K562 (cell line): Measurements from ENCODE around the gene RPLP2. TPM values are rescaled to one million over a fixed set of nuclear protein-coding genes. Genes with fewer than 3 reads are reported as not detected.
A peak's percentile ranks its signal among the peaks of the same experiment; 100 is the strongest.

ENCODE experiments used
- EZH2 ChIP-seq: IDR thresholded peaks from 2 replicates; pipeline ENCODE4 v1.6.1; 2012; ENCODE audit warnings: low read depth, mild to moderate bottlenecking, inconsistent platforms, low read length, borderline replicate concordance
- FOXJ2 ChIP-seq: fragments of 200-800 bp; sonication (Bioruptor generic); IDR thresholded peaks from 2 replicates; pipeline ENCODE4 v1.6.1; 2016; ENCODE audit warnings: missing genetic modification characterization, missing compliant biosample characterization
- GABPA ChIP-seq: fragments of 200-800 bp; sonication (Bioruptor generic); conservative IDR thresholded peaks from 2 replicates; pipeline ENCODE4 v1.6.1; 2016; ENCODE audit warnings: low read depth, missing genetic modification characterization, missing compliant biosample characterization
- GABPB2 ChIP-seq: fragments of 250-450 bp; sonication (Bioruptor Pico); conservative IDR thresholded peaks from 2 replicates; pipeline ENCODE4 v1.5.1; 2021; ENCODE audit warnings: mild to moderate bottlenecking
- HDAC6 ChIP-seq: IDR thresholded peaks from 2 replicates; pipeline ENCODE4 v1.6.1; 2012; ENCODE audit warnings: low read depth, mild to moderate bottlenecking, control low read depth, inconsistent platforms, low read length, moderate library complexity
- SIX5 ChIP-seq, 2 experiments: IDR thresholded peaks; 2 replicates each; pipeline ENCODE4 v1.6.1; 2011; ENCODE audit warnings: low read length in 2 of 2, borderline replicate concordance in 1 of 2, low read depth in 1 of 2, mild to moderate bottlenecking in 1 of 2, moderate library complexity in 1 of 2; ENCODE audit not compliant: insufficient read depth in 1 of 2
- SMAD4 ChIP-seq: fragments of 250-450 bp; sonication (Bioruptor Pico); conservative IDR thresholded peaks from 2 replicates; pipeline ENCODE4 v1.8.0; 2021; ENCODE audit warnings: inconsistent platforms, mild to moderate bottlenecking, moderate library complexity
- SUPT5H ChIP-seq: fragments of 450-650 bp; IDR thresholded peaks from 2 replicates; pipeline ENCODE4 v1.6.1; 2016
- ZC3H11A ChIP-seq: IDR thresholded peaks from 2 replicates; pipeline ENCODE4 v1.6.1; 2012; ENCODE audit warnings: low read depth, low read length, improper control_type of control experiment
- polyA plus RNA-seq, 8 experiments: library from polyadenylated mRNA; depleted of rRNA in 4 of 8; stranded (reverse) in 5 of 8; unstranded in 3 of 8; fragments of >200 nt; fragmentation: Nextera tagmentation in 2 of 8; fragmentation: Illumina TruSeq in 1 of 8; extraction: Ambion mirVana in 2 of 8; extraction: Trizol in 1 of 8; gene quantifications; 2 replicates each; pipeline versions ENCODE4 v1.2.1 to v1.2.3, GENCODE V29; 2011 to 2014; ENCODE audit warnings: inconsistent platforms in 1 of 8, missing spikeins in 1 of 8
- total RNA-seq, 7 experiments: library from RNA; depleted of rRNA in 6 of 7; stranded (reverse); fragments of >200 nt in 6 of 7; fragmentation: Illumina TruSeq in 2 of 7; extraction: Trizol in 2 of 7; gene quantifications; 2 replicates each; pipeline versions ENCODE4 v1.2.1 to v1.2.3, GENCODE V29; 2011 to 2021; ENCODE audit warnings: low replicate concordance in 1 of 7
- TF ChIP-seq, protein P1 (sequence below): fragments of 200-800 bp; sonication (Bioruptor generic); IDR thresholded peaks from 2 replicates; pipeline ENCODE4 v1.6.1; 2016; ENCODE audit warnings: missing genetic modification characterization, missing compliant biosample characterization
- TF ChIP-seq, protein P2 (sequence below): fragments of 450-650 bp; formaldehyde crosslinking; IDR thresholded peaks from 2 replicates; pipeline ENCODE4 v1.4.0; 2020; ENCODE audit warnings: mild to moderate bottlenecking
- TF ChIP-seq, protein P3 (sequence below): fragments of 250-450 bp; sonication (Bioruptor Pico); IDR thresholded peaks from 2 replicates; pipeline ENCODE4 v1.5.0; 2020; ENCODE audit warnings: mild to moderate bottlenecking, borderline replicate concordance
- TF ChIP-seq, protein P4 (sequence below): fragments of 450-650 bp; IDR thresholded peaks from 2 replicates; pipeline ENCODE4 v1.6.1; 2014; ENCODE audit warnings: low read depth, mild to moderate bottlenecking, moderate library complexity, borderline replicate concordance

Gene RPLP2
- total and polyA plus RNA-seq, 9 of the 15 experiments (the other 6 are each of a cell fraction or from before 2014, with no cell fraction given): 528 to 3,807 (median 1,633) TPM

DNA sequence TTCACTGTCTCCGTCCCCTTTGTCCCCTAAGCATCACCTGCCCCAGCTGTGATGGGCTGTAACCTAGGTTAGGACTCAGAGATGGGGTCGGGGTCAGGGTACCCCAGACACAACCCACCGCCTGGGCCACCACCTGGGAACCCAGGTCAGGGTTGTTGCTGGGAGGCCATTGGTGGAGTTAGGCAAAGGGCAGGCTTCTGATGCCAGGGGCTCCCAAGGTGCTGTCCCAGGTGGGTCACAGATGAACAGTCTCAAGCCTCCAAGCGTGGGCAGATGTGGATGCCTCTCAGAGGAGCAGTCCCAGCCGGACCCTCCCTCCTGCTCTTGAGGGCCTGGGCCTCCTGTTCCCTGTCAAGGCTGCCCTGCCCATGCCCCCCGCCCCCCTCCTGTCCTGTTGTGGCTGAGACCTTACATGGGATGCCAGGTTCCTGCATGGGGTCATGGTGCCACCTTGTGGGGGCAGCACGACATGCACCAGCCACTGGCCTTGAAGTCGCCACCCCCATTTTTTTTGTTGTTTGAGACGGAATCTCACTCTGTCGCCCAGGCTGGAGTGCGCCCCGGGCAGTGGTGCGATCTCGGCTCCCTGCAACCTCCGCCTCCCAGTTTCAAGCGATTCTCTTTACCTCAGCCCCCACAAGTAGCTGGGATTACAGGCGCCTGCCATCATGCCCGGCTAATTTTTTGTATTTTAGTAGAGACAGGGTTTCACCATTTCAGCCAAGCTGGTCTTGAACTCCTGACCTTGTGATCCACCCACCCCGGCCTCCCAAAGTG lies 44.6 kb upstream of the RPLP2 start (continued):
- TF ChIP-seq, protein P1, sequence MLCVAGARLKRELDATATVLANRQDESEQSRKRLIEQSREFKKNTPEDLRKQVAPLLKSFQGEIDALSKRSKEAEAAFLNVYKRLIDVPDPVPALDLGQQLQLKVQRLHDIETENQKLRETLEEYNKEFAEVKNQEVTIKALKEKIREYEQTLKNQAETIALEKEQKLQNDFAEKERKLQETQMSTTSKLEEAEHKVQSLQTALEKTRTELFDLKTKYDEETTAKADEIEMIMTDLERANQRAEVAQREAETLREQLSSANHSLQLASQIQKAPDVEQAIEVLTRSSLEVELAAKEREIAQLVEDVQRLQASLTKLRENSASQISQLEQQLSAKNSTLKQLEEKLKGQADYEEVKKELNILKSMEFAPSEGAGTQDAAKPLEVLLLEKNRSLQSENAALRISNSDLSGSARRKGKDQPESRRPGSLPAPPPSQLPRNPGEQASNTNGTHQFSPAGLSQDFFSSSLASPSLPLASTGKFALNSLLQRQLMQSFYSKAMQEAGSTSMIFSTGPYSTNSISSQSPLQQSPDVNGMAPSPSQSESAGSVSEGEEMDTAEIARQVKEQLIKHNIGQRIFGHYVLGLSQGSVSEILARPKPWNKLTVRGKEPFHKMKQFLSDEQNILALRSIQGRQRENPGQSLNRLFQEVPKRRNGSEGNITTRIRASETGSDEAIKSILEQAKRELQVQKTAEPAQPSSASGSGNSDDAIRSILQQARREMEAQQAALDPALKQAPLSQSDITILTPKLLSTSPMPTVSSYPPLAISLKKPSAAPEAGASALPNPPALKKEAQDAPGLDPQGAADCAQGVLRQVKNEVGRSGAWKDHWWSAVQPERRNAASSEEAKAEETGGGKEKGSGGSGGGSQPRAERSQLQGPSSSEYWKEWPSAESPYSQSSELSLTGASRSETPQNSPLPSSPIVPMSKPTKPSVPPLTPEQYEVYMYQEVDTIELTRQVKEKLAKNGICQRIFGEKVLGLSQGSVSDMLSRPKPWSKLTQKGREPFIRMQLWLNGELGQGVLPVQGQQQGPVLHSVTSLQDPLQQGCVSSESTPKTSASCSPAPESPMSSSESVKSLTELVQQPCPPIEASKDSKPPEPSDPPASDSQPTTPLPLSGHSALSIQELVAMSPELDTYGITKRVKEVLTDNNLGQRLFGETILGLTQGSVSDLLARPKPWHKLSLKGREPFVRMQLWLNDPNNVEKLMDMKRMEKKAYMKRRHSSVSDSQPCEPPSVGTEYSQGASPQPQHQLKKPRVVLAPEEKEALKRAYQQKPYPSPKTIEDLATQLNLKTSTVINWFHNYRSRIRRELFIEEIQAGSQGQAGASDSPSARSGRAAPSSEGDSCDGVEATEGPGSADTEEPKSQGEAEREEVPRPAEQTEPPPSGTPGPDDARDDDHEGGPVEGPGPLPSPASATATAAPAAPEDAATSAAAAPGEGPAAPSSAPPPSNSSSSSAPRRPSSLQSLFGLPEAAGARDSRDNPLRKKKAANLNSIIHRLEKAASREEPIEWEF: no peak
- TF ChIP-seq EZH2 (no peak), GABPA (tag) (no peak), SIX5 (IDR thresholded peaks at IDR 0.05; ENCODE audit: borderline replicate concordance in 1 of 2, insufficient read depth in 1 of 2, low read depth in 1 of 2, low read length in 2 of 2) (no peak), SUPT5H (peak; percentile 87), HDAC6 (no peak), ZC3H11A (no peak), GABPB2 (CRISPR knock-in tag) (peak; percentile 88), SMAD4 (CRISPR knock-in tag) (no peak), FOXJ2 (no peak)
- TF ChIP-seq, protein P2, sequence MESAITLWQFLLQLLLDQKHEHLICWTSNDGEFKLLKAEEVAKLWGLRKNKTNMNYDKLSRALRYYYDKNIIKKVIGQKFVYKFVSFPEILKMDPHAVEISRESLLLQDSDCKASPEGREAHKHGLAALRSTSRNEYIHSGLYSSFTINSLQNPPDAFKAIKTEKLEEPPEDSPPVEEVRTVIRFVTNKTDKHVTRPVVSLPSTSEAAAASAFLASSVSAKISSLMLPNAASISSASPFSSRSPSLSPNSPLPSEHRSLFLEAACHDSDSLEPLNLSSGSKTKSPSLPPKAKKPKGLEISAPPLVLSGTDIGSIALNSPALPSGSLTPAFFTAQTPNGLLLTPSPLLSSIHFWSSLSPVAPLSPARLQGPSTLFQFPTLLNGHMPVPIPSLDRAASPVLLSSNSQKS (CRISPR knock-in tag): no peak
- TF ChIP-seq, protein P3, sequence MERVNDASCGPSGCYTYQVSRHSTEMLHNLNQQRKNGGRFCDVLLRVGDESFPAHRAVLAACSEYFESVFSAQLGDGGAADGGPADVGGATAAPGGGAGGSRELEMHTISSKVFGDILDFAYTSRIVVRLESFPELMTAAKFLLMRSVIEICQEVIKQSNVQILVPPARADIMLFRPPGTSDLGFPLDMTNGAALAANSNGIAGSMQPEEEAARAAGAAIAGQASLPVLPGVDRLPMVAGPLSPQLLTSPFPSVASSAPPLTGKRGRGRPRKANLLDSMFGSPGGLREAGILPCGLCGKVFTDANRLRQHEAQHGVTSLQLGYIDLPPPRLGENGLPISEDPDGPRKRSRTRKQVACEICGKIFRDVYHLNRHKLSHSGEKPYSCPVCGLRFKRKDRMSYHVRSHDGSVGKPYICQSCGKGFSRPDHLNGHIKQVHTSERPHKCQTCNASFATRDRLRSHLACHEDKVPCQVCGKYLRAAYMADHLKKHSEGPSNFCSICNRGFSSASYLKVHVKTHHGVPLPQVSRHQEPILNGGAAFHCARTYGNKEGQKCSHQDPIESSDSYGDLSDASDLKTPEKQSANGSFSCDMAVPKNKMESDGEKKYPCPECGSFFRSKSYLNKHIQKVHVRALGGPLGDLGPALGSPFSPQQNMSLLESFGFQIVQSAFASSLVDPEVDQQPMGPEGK: no peak
- TF ChIP-seq, protein P4, sequence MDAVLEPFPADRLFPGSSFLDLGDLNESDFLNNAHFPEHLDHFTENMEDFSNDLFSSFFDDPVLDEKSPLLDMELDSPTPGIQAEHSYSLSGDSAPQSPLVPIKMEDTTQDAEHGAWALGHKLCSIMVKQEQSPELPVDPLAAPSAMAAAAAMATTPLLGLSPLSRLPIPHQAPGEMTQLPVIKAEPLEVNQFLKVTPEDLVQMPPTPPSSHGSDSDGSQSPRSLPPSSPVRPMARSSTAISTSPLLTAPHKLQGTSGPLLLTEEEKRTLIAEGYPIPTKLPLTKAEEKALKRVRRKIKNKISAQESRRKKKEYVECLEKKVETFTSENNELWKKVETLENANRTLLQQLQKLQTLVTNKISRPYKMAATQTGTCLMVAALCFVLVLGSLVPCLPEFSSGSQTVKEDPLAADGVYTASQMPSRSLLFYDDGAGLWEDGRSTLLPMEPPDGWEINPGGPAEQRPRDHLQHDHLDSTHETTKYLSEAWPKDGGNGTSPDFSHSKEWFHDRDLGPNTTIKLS: no peak
